Lower leg skin (tissue), 4 donors: ENCODE measurements around the gene TBX4. TPM values are rescaled to one million over a fixed set of nuclear protein-coding genes. Genes with fewer than 3 reads are reported as not detected.

Experiments
- DNase-seq, 2 donors: peaks; one replicate each; pipeline ENCODE4 v3.0.0-alpha.2; 2019; ENCODE audit warnings: low spot score in 2 of 2
- H3K4me3 ChIP-seq: fragments of 200-600 bp; sonication (generic); 2 replicates; pipeline ENCODE4 v1.5.1; 2017; ENCODE audit warnings: mild to moderate bottlenecking, low read depth; ENCODE audit not compliant: poor library complexity, severe bottlenecking
- POLR2A ChIP-seq, 2 donors: fragments of 450-650 bp; IDR thresholded peaks; one replicate each; pipeline ENCODE4 v1.6.1; 2016 to 2017; ENCODE audit warnings: antibody characterized with exemption in 2 of 2, mild to moderate bottlenecking in 1 of 2, moderate library complexity in 1 of 2
- WGBS, 2 donors: methylation state at CpG; one replicate each; pipeline ENCODE4 v1.1.5; 2018; 5-methylcytosine and 5-hydroxymethylcytosine counted together
- intact Hi-C: fragments of 100-400 bp; cut with DNase I; formaldehyde crosslinking; loops from one replicate; pipeline ENCODE4 v1.15.0; 2023; ENCODE audit warnings: low total_unique reads
- total RNA-seq, 4 donors: library from RNA; depleted of rRNA; stranded (reverse); fragments of >200 nt; gene quantifications; one replicate each; pipeline ENCODE4 v1.1.0, GENCODE V29; 2016
- TF ChIP-seq, protein P1 (sequence below), 3 donors: fragments of 450-650 bp; IDR thresholded peaks; one replicate each; pipeline ENCODE4 v1.5.1; 2016; ENCODE audit warnings: antibody characterized with exemption in 3 of 3, mild to moderate bottlenecking in 3 of 3, moderate library complexity in 2 of 3

The TBX4 gene
- total RNA-seq, 4 donors from 2014 or later: 0.53 TPM; not detected in 3

DNA sequence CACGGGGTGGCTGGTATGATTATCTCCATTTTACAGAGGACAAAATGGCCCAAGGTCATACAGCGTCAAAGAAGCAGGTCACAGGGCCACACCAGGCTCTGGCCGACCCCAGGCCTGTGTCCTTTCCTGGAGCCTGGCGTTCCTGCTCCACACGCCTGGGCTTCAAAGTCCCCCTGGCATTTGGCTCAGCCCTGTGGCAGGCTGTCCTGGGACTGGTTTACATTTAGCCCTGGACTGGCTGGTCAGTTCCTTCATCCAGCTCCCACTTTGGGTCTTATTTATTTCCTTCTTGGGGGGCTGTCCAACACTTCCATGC is 37.3 kb upstream of the TBX4 start:
- no peak for TF ChIP-seq POLR2A (IDR thresholded peaks at IDR 0.05)
- TF ChIP-seq, protein P1, sequence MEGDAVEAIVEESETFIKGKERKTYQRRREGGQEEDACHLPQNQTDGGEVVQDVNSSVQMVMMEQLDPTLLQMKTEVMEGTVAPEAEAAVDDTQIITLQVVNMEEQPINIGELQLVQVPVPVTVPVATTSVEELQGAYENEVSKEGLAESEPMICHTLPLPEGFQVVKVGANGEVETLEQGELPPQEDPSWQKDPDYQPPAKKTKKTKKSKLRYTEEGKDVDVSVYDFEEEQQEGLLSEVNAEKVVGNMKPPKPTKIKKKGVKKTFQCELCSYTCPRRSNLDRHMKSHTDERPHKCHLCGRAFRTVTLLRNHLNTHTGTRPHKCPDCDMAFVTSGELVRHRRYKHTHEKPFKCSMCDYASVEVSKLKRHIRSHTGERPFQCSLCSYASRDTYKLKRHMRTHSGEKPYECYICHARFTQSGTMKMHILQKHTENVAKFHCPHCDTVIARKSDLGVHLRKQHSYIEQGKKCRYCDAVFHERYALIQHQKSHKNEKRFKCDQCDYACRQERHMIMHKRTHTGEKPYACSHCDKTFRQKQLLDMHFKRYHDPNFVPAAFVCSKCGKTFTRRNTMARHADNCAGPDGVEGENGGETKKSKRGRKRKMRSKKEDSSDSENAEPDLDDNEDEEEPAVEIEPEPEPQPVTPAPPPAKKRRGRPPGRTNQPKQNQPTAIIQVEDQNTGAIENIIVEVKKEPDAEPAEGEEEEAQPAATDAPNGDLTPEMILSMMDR (IDR thresholded peaks at IDR 0.05): no peak
- WGBS, 2 donors: 88 to 90% methylated on average over 5 of the region's 5 CpGs
- intact Hi-C loops: loop anchor here (5.0 to 10.0 kb wide), 2 partner anchors 132 to 420 kb away; no protein-coding TSS in a partner anchor
- no peak overlapping the region for H3K4me3 ChIP-seq
- DNase-seq: peak in 1 of 2 donors; percentile 67

DNA sequence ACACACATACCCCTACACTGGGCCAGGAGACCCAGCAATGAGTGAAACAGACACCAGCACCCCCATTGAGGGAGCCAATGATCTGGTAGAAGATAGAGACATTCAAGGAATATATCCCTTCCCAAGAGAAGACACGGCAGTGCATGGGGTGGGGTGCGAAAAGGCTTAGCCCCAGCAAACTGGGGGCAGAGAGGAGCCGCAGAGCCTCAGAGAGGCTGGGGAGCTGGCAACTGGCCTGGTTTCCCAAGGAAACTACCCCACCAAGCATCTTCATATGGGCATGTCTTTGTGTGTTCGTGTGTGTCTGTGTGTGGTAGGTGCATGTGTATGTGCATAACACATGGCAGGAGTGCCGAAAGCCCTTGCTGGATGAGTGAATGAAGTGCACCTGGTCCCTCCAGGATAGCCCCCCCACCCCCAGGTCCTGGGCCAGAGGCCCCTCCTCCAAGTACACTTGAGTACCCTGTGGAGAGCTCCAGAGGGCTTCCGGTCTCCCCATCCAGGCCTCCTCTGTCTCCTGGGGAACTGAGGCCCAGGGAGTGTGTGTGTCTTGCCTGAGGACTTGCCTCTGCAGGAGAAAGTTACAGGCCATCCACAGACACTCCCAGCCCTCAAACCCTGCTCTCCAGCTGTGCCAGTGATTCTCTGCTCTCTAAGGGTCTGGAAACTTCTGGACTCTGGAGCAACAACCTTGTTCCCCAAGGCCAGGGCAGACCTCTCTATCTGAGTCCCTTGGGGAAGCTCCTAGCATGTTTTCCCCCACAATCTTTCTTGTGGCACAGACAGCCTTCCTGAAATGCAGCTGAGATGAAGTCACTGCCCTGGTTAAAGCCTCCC is 36.6 kb upstream of the TBX4 start:
- DNase-seq: no peak
- TF ChIP-seq, protein P1 (IDR thresholded peaks at IDR 0.05): no peak
- TF ChIP-seq POLR2A (IDR thresholded peaks at IDR 0.05): no peak
- WGBS, 2 donors: 93 to 97% methylated on average over 5 to 6 of the region's 6 CpGs
- no peak overlapping the region for H3K4me3 ChIP-seq
- intact Hi-C loops: loop anchor here (10.0 kb wide), 1 partner anchor 419 kb away; no protein-coding TSS in a partner anchor

- no peak for TF ChIP-seq POLR2A (IDR thresholded peaks at IDR 0.05)
- TF ChIP-seq, protein P1 (IDR thresholded peaks at IDR 0.05): no peak
- no peak for DNase-seq
- no peak overlapping the region for H3K4me3 ChIP-seq
- intact Hi-C loops: loop anchor here (10.0 kb wide), 1 partner anchor 419 kb away; no protein-coding TSS in a partner anchor
- WGBS, 2 donors: 80 to 92% methylated on average over 6 of the region's 6 CpGs
Observed at GRCh38 chr17:61416211-61416539, 36.0 kb upstream of the TBX4 start.

- peak; percentile 69 to 97 for DNase-seq
- WGBS, 2 donors: 27 to 28% methylated on average over 22 to 33 of the region's 43 CpGs
- intact Hi-C loops: loop anchor here (10.0 kb wide), 1 partner anchor 418 kb away; no protein-coding TSS in a partner anchor
- TF ChIP-seq, protein P1 (IDR thresholded peaks at IDR 0.05): peak in 1 of 3 donors; percentile 55
- no peak for TF ChIP-seq POLR2A (IDR thresholded peaks at IDR 0.05)
- H3K4me3 ChIP-seq: no peak overlapping the region
Observed at GRCh38 chr17:61416540-61417363, 35.5 kb upstream of the TBX4 start.

DNA sequence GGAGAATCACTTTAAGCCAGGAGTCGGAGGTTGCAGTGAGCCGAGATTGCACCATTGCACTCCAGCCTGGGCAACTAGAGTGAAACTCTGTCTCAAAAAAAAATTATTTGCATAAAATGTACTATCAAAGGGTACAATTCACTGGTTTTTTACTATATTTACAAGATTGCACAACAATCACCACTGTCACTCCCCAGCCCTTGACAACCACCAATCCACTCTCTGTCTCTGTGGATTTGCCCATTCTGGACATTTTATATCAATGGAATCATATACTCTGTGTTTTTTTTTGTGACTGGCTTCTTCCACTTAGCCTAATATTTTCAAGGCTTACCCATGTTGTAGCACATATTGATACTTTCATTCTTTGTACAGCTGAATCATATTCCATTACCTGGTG is 33.8 kb upstream of the TBX4 start:
- no peak for DNase-seq
- TF ChIP-seq, protein P1 (IDR thresholded peaks at IDR 0.05): no peak
- TF ChIP-seq POLR2A (IDR thresholded peaks at IDR 0.05): no peak
- H3K4me3 ChIP-seq: no peak overlapping the region
- intact Hi-C loops: loop anchor here (10.0 kb wide), 1 partner anchor 416 kb away; no protein-coding TSS in a partner anchor
- WGBS, 2 donors: 87 to 91% methylated on average over 2 of the region's 2 CpGs
